ENCODE measurements around the gene ACOX1. TPM values are rescaled to one million over a fixed set of nuclear protein-coding genes. Genes with fewer than 3 reads are reported as not detected.

The ACOX1 gene
- total RNA-seq, 2 experiments from 2014 or later: 27.7 to 33.1 TPM

GRCh38 chr17:75896415-75897159, 82.4 kb downstream of the ACOX1 start, which contains the start of gene TRIM65:
TRIM65 (minus strand) TSS chr17:75896951; CDS start chr17:75896937, 14 bp downstream.
- Mint-ChIP-seq H3K36me3 (ENCODE audit: low read depth) (peaks cover 16% of the 10 kb centered on the region), H3K27me3 (no peaks in the 10 kb centered on the region), H3K4me3 (peak within 1 kb of the TSS; percentile 84), H3K4me1 (peaks cover 19% of the 10 kb centered on the region), H3K9me3 (ENCODE audit: low read depth) (no peaks in the 10 kb centered on the region), H3K27ac (peak within 1 kb of the TSS; percentile 72)
- intact Hi-C loops (cut with DNase I, micrococcal nuclease): loop anchor here (1.0 to 2.0 kb wide), 10 partner anchors 8 to 488 kb away; partner anchors contain the start of genes ACOX1 (in 1 of the 2), FBF1 (in 1 of the 2), GALK1 (in 1 of the 2) and MRPL38 (in 1 of the 2)
- POLR2A ChIA-PET: interaction anchor here (0.6 kb wide), 1 partner anchor 32 kb away, joined by 3 read pairs; no protein-coding TSS in a partner anchor
- ATAC-seq (peak; percentile 85), DNase-seq (peak; percentile 86)
- CTCF ChIA-PET: interaction anchor here (0.7 to 3.6 kb wide), 15 partner anchors 8 to 144 kb away, joined by 3 to 17 read pairs (median 5); partner anchors contain the start of genes MRPL38, TRIM47 and WBP2

GRCh38 chr17:75895370-75896155, 83.4 kb downstream of the ACOX1 start:
- Mint-ChIP-seq H3K9me3 (ENCODE audit: low read depth) (no peaks in the 10 kb centered on the region), H3K4me1 (peaks cover 19% of the 10 kb centered on the region), H3K36me3 (ENCODE audit: low read depth) (peaks cover 16% of the 10 kb centered on the region), H3K27me3 (no peaks in the 10 kb centered on the region), H3K4me3 (peak overlapping the region; percentile 84), H3K27ac (peak overlapping the region; percentile 72)
- ChIA-PET POLR2A (interaction anchor here (0.5 kb wide), 1 partner anchor 163 kb away, joined by 3 read pairs; no protein-coding TSS in a partner anchor), CTCF (interaction anchor here (0.6 to 3.6 kb wide), 16 partner anchors 9 to 600 kb away, joined by 3 to 17 read pairs (median 5); partner anchors contain the start of genes MRPL38, TRIM47 and WBP2)
- ATAC-seq (no peak), DNase-seq (peak; percentile 34)
- intact Hi-C loops (cut with DNase I, micrococcal nuclease): loop anchor here (1.0 to 2.0 kb wide), 9 partner anchors 9 to 489 kb away; partner anchors contain the start of genes ACOX1 (in 1 of the 2), FBF1 (in 1 of the 2), MRPL38 (in 1 of the 2) and SPHK1 (in 1 of the 2)

GRCh38 chr17:75894049-75894733, 84.8 kb downstream of the ACOX1 start:
- intact Hi-C loops (cut with DNase I, micrococcal nuclease): no loop called here
- POLR2A ChIA-PET: no interaction called here
- no peaks in the 10 kb centered on the region for H3K27me3 Mint-ChIP-seq
- CTCF ChIA-PET: interaction anchor here (0.6 to 2.0 kb wide), 5 partner anchors 9 to 376 kb away, joined by 3 to 8 read pairs (median 4); no protein-coding TSS in a partner anchor
- H3K27ac Mint-ChIP-seq: peak overlapping the region; percentile 45
- H3K4me1 Mint-ChIP-seq: peaks cover 19% of the 10 kb centered on the region
- peaks cover 14% of the 10 kb centered on the region for H3K36me3 Mint-ChIP-seq (ENCODE audit: low read depth)
- H3K4me3 Mint-ChIP-seq: peak overlapping the region; percentile 3
- no peak for ATAC-seq
- DNase-seq: no peak
- H3K9me3 Mint-ChIP-seq (ENCODE audit: low read depth): no peaks in the 10 kb centered on the region

GRCh38 chr17:75893305-75894048, 85.5 kb downstream of the ACOX1 start:
- CTCF ChIA-PET: interaction anchor here (0.6 to 2.0 kb wide), 4 partner anchors 11 to 375 kb away, joined by 3 to 8 read pairs (median 6); partner anchors contain the start of gene MRPL38
- DNase-seq (no peak), ATAC-seq (no peak)
- no peaks in the 10 kb centered on the region for H3K9me3 Mint-ChIP-seq (ENCODE audit: low read depth)
- POLR2A ChIA-PET: no interaction called here
- H3K27me3 Mint-ChIP-seq: no peaks in the 10 kb centered on the region
- H3K36me3 Mint-ChIP-seq (ENCODE audit: low read depth): peaks cover 9% of the 10 kb centered on the region
- peak overlapping the region; percentile 3 for H3K4me3 Mint-ChIP-seq
- H3K4me1 Mint-ChIP-seq: peaks cover 19% of the 10 kb centered on the region
- H3K27ac Mint-ChIP-seq: peak overlapping the region; percentile 45
- intact Hi-C loops (cut with DNase I, micrococcal nuclease): no loop called here

GRCh38 chr17:75892556-75893224, 86.3 kb downstream of the ACOX1 start:
- H3K4me1 Mint-ChIP-seq: peaks cover 19% of the 10 kb centered on the region
- H3K36me3 Mint-ChIP-seq (ENCODE audit: low read depth): peaks cover 9% of the 10 kb centered on the region
- no peak overlapping the region for H3K27ac Mint-ChIP-seq
- DNase-seq (no peak), ATAC-seq (no peak)
- ChIA-PET CTCF (interaction anchor here (1.2 to 2.0 kb wide), 2 partner anchors 12 to 16 kb away, joined by 5 to 7 read pairs; partner anchors contain the start of gene MRPL38), POLR2A (interaction anchor here (0.6 kb wide), 1 partner anchor 226 kb away, joined by 3 read pairs; the partner anchor contains the start of genes RECQL5 and SAP30BP)
- no peak overlapping the region for H3K4me3 Mint-ChIP-seq
- H3K27me3 Mint-ChIP-seq: no peaks in the 10 kb centered on the region
- intact Hi-C loops (cut with DNase I, micrococcal nuclease): no loop called here
- no peaks in the 10 kb centered on the region for H3K9me3 Mint-ChIP-seq (ENCODE audit: low read depth)

GRCh38 chr17:75891605-75892555, 87.1 kb downstream of the ACOX1 start:
- no peaks in the 10 kb centered on the region for H3K27me3 Mint-ChIP-seq

More at GRCh38 chr17:75891605-75892555, 87.1 kb downstream of the ACOX1 start:
- POLR2A ChIA-PET: interaction anchor here (0.6 kb wide), 1 partner anchor 225 kb away, joined by 3 read pairs; the partner anchor contains the start of genes RECQL5 and SAP30BP
- H3K4me1 Mint-ChIP-seq: peaks cover 15% of the 10 kb centered on the region
- no peak overlapping the region for H3K4me3 Mint-ChIP-seq
- CTCF ChIA-PET: interaction anchor here (0.6 to 2.0 kb wide), 3 partner anchors 15 to 548 kb away, joined by 3 to 5 read pairs (median 3); no protein-coding TSS in a partner anchor
- no peak overlapping the region for H3K27ac Mint-ChIP-seq
- intact Hi-C loops (cut with DNase I, micrococcal nuclease): no loop called here
- no peak for ATAC-seq
- H3K9me3 Mint-ChIP-seq (ENCODE audit: low read depth): no peaks in the 10 kb centered on the region
- DNase-seq: no peak
- H3K36me3 Mint-ChIP-seq (ENCODE audit: low read depth): peaks cover 9% of the 10 kb centered on the region

Other genes with a start within 250 kb of the ACOX1 start
- gene GALK1, start 214.0 kb downstream of the ACOX1 start, total RNA-seq: 10 to 100 TPM; 50.3 to 63.2 TPM
- gene UNK, start 194.4 kb downstream of the ACOX1 start, total RNA-seq: 10 to 100 TPM; 24.5 to 33.7 TPM
- 100 to 1,000 TPM; 106 to 133 TPM for gene UNC13D, start 134.8 kb downstream of the ACOX1 start, total RNA-seq
- gene WBP2, start 123.8 kb downstream of the ACOX1 start, total RNA-seq: 10 to 100 TPM; 68.7 to 74.1 TPM
- 10 to 100 TPM; 13.4 to 19.9 TPM for gene TRIM47, start 100.6 kb downstream of the ACOX1 start, total RNA-seq
- 10 to 100 TPM; 28.9 to 31.9 TPM for gene TRIM65, start 82.2 kb downstream of the ACOX1 start, total RNA-seq
- gene MRPL38, start 74.3 kb downstream of the ACOX1 start, total RNA-seq: 100 to 1,000 TPM in 1 of 2 experiments, 10 to 100 TPM in 1; 98.0 to 115 TPM
- gene FBF1, start 38.1 kb downstream of the ACOX1 start, total RNA-seq: 10 to 100 TPM; 16.2 to 18.0 TPM
- 10 to 100 TPM in 1 of 2 experiments, 1 to 10 TPM in 1; 9.8 to 13.6 TPM for gene TEN1, start 74 bp upstream of the ACOX1 start, total RNA-seq
- gene CDK3, start 21.7 kb upstream of the ACOX1 start, total RNA-seq: 1 to 10 TPM; 5.6 to 6.0 TPM
- under 1 TPM; 0.04 to 0.16 TPM for gene EVPL, start 48.1 kb upstream of the ACOX1 start, total RNA-seq
- gene SRP68, start 93.4 kb upstream of the ACOX1 start, total RNA-seq: 100 to 1,000 TPM; 151 to 174 TPM
- 1 to 10 TPM; 5.9 to 6.4 TPM for gene GALR2, start 95.6 kb upstream of the ACOX1 start, total RNA-seq
- gene ZACN, start 100.0 kb upstream of the ACOX1 start, total RNA-seq: 1 to 10 TPM; 4.8 to 5.4 TPM
- 10 to 100 TPM; 73.0 to 77.0 TPM for gene EXOC7, start 124.6 kb upstream of the ACOX1 start, total RNA-seq
- under 1 TPM; 0.47 to 0.53 TPM for gene FOXJ1, start 162.1 kb upstream of the ACOX1 start, total RNA-seq

All from activated CD4-positive, alpha-beta T cell treated with anti-CD3 and anti-CD28 coated beads for 36 hours (primary cell).